Measurements from ENCODE around the gene ALG2.
A peak's percentile ranks its signal among the peaks of the same experiment; 100 is the strongest.

ALG2 gene

DNA sequence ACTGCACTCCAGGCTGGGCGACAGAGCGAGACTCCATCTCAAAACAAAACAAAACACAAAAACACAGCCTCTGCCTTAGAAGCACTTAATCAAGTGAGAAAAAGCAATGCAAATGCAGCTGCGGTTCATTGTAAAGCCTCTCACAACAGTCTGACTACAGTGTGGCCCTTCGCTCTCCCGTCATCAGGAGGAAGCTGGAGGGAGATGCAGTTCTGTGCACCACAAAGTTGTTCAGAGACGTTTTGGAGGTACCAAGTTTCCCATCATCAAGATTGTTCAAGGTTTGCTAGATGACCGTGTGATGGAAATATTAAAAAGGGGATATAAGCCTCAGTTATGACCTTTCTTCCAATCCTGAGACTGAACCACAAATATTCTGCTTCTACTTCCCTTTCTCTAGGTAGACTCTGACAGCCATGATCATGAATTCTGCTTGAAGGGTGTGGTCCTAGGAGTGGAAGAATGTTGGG, 41.2 kb upstream of the ALG2 start:
- no peak for TF ChIP-seq CTCF (IDR thresholded peaks at IDR 0.05; ENCODE audit: borderline replicate concordance, insufficient read depth, low read depth, low read length)
- H3K4me3 ChIP-seq (ENCODE audit: low read depth, low read length), result no peak overlapping the region

DNA sequence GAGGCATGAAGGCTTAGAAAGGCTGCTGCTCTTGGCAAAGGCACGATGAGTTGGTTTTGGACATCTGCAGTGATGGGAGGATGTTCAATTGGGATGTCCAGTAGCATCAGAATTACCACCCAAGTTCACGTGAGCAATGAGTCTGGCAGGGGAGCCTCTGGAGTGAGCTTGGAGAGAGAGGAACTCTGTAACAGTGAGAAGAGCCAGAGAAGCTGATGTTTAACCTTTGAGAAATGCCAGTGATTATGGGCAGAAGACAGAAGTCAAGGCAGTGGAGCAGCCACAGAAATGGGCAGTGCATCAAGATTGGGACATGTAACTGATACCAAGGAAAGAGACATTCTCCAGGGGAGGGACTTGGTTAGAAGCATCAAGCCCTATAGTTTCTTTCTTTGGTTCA, 40.2 kb upstream of the ALG2 start:
- TF ChIP-seq CTCF (IDR thresholded peaks at IDR 0.05; ENCODE audit: borderline replicate concordance, insufficient read depth, low read depth, low read length), result no peak
- no peak overlapping the region for H3K4me3 ChIP-seq (ENCODE audit: low read depth, low read length)

GRCh38 chr9:99259231-99259918, 37.6 kb upstream of the ALG2 start:
- no peak for TF ChIP-seq CTCF (IDR thresholded peaks at IDR 0.05; ENCODE audit: borderline replicate concordance, insufficient read depth, low read depth, low read length)
- H3K4me3 ChIP-seq (ENCODE audit: low read depth, low read length), result no peak overlapping the region

- TF ChIP-seq CTCF (IDR thresholded peaks at IDR 0.05; ENCODE audit: borderline replicate concordance, insufficient read depth, low read depth, low read length), result no peak
Observed at GRCh38 chr9:99257723-99258389, 36.1 kb upstream of the ALG2 start.

GRCh38 chr9:99255651-99256050, 33.9 kb upstream of the ALG2 start:
- TF ChIP-seq CTCF (IDR thresholded peaks at IDR 0.05; ENCODE audit: borderline replicate concordance, insufficient read depth, low read depth, low read length), result no peak
- no peak overlapping the region for H3K4me3 ChIP-seq (ENCODE audit: low read depth, low read length)

More at GRCh38 chr9:99257723-99258389, 36.1 kb upstream of the ALG2 start:
- no peak overlapping the region for H3K4me3 ChIP-seq (ENCODE audit: low read depth, low read length)

DNA sequence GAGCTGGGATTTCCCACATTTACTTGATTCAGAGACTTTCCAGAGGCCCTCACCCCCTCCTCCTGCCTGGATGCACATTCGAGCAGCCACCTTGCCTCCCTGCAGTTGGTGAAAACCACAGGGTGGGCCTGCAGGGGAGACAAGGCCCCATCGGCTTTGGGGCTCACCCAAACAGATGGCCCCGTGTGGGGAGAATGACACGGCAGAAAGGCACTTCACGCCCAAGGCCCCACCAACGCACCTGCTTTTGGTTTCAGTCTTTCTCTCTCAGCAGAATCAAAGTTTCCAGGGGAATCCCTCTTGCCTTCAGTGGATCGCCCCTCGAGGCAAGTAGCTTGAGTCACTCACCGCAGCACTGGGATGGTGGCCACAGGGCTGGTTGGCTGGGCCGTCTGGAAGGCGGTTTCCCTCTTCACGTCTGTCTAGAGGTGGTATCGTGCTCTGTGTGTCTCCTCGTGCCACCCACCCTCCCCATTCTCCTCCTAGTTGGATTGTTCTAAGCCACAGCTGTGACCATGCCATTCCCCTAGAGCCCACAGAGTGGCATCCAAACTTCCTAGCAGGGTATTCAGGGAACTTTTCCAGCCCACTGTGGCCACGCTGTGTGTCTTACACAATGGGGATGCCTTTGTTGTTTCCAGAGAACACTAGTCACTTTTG, 32.2 kb upstream of the ALG2 start:
- peak overlapping the region; percentile 14 for H3K4me3 ChIP-seq (ENCODE audit: low read depth, low read length)
- 0 out of 2 replicates have a peak, but pooled peaks have one; percentile 7 for TF ChIP-seq CTCF (IDR thresholded peaks at IDR 0.05; ENCODE audit: borderline replicate concordance, insufficient read depth, low read depth, low read length)
